ENCODE results near the gene GRID2IP.

GRID2IP gene

DNA sequence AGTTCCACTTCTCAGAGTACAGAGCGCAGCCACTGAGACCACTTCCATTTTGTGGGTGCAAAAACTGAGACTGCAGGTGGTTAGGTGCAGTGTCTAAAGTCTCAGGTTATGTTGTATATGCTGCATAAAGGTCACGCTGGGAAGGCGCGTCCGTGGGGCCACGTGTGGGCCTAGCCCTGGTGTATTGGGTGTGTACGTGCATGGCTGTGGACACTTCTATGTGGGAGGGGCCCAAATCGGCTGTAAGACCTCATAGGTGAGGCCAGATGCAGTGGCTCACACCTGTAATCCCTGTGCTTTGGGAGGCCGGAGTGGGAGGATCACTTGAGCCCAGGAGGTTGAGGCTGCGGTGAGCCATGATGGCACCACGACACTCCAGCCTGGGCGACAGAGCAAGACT is 37.7 kb downstream of the GRID2IP start:
- TF ChIP-seq, protein P1, sequence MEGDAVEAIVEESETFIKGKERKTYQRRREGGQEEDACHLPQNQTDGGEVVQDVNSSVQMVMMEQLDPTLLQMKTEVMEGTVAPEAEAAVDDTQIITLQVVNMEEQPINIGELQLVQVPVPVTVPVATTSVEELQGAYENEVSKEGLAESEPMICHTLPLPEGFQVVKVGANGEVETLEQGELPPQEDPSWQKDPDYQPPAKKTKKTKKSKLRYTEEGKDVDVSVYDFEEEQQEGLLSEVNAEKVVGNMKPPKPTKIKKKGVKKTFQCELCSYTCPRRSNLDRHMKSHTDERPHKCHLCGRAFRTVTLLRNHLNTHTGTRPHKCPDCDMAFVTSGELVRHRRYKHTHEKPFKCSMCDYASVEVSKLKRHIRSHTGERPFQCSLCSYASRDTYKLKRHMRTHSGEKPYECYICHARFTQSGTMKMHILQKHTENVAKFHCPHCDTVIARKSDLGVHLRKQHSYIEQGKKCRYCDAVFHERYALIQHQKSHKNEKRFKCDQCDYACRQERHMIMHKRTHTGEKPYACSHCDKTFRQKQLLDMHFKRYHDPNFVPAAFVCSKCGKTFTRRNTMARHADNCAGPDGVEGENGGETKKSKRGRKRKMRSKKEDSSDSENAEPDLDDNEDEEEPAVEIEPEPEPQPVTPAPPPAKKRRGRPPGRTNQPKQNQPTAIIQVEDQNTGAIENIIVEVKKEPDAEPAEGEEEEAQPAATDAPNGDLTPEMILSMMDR (IDR thresholded peaks at IDR 0.05; ENCODE audit: control insufficient read depth, extremely low read depth, insufficient read depth) = no peak
- no peak overlapping the region for H3K4me3 ChIP-seq (ENCODE audit: low read depth, low read length)
- no peak for DNase-seq (ENCODE audit: low read depth)

DNA sequence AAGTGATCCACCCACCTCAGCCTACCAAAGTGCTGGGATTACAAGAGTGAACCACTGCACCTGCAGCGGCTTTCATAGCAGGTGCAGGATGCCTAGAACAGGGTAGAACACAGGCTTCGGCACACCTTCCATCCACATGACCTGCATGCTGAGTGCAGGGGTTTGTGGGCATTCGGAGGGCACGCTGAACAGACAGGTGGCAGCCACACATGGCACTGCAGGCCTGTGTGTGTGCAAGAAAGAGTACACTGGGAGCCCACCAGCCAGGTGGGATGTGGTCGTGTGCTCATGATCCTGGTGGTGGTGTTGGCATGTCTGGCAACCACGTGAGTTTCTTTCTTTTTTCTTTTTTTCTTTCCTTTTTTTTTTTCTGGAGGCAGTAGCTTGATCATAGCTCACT is 38.4 kb downstream of the GRID2IP start:
- no peak for DNase-seq (ENCODE audit: low read depth)
- TF ChIP-seq, protein P1 (IDR thresholded peaks at IDR 0.05; ENCODE audit: control insufficient read depth, extremely low read depth, insufficient read depth) = no peak
- H3K4me3 ChIP-seq (ENCODE audit: low read depth, low read length) = no peak overlapping the region

DNA sequence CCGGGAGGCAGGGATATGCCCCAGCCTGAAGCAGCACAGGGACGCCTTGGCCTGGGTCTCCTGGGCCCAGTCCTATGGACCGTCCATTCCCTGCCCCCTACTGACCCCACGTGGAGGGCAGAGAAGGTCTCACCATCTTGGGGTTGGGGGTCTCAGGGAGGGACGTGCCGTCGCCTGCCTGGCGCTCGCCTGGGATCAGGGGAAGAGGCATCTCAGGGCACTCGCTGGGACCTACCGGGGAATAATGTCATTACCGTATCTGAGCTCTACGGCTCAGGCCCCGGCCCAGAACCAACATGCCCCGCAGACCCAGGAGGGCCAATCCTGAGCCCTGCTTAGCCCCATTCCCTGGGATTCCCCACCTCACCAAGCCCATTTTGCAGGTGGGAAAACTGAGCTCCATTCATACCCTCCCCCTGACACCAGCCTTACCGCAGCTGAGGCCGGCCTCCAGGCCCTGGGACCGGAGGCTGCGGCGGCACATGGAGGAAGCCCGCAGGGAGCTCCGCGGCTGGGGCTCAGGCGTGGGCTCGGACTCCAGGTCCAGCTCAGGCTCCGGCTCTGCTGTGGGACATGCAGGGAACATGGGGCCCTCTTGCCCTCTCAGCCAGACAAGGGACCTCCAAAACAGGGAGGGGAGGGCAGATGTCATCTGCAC is 40.7 kb downstream of the GRID2IP start:
- no peak for DNase-seq (ENCODE audit: low read depth)
- H3K4me3 ChIP-seq (ENCODE audit: low read depth, low read length) = no peak overlapping the region
- TF ChIP-seq, protein P1 (IDR thresholded peaks at IDR 0.05; ENCODE audit: control insufficient read depth, extremely low read depth, insufficient read depth) = no peak

DNA sequence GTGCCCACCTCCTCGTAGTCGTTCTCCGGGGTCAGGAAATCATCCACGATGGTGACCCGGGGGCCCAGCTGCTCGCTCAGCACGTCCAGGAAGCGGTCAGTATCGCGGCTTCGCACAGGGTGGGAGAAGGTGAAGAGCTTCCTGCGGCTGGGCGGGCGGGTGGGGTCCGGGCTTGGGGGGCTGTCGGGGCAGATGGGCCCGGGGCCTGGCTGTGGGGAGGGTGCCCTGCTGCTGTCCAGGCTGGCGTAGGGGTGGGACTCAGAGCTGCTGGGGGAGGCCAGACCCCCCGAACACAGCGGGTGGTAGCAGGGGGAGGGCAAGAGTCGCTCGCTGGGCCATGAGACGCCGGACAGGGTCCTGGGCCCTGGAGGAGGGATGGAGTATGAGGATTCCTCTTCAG is 42.3 kb downstream of the GRID2IP start:
- TF ChIP-seq, protein P1 (IDR thresholded peaks at IDR 0.05; ENCODE audit: control insufficient read depth, extremely low read depth, insufficient read depth) = no peak
- DNase-seq (ENCODE audit: low read depth) = no peak
- no peak overlapping the region for H3K4me3 ChIP-seq (ENCODE audit: low read depth, low read length)

DNA sequence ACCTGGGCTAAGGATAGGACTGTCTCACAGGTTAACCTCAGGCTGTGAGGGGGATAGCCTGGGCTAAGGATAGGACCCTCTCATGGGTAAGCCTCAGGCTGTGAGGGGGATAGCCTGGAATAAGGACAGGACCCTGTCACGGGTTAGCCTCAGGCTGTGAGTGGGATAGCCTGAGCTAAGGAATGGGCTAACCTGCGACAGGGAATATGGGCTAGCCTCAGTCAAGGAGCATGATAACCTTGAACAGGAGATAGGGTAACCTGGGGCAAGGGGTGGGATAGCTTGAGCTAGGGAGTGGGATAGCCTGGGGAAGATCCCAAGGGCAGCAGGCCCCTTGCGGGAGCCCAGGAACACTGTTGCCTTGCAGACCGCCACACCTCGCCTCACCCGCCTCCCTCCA is 42.7 kb downstream of the GRID2IP start:
- no peak for DNase-seq (ENCODE audit: low read depth)

DNA sequence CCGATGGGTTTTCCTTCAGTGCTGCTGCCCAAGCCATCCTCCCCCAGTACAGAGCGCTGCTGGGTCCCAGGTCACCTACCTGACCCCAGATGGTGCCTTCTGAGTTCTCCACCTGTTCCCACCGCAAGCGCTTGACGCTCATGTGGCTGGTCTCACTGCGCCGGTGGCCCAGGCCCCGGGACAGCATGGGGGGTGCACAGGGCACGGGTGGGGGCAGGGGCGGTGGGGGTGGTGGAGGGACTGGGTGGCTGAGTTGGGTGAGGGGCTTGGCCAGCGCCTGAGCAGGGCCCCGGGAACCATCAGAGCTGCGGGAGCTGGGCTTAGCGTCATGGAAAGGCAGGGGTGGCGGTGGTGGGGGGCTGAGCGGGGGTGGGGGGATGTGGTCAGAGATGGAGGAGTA is 43.4 kb downstream of the GRID2IP start:
- TF ChIP-seq, protein P1 (IDR thresholded peaks at IDR 0.05; ENCODE audit: control insufficient read depth, extremely low read depth, insufficient read depth) = no peak
- DNase-seq (ENCODE audit: low read depth) = no peak
- no peak overlapping the region for H3K4me3 ChIP-seq (ENCODE audit: low read depth, low read length)

More for the DNA sequence above, 42.7 kb downstream of the GRID2IP start:
- no peak overlapping the region for H3K4me3 ChIP-seq (ENCODE audit: low read depth, low read length)
- TF ChIP-seq, protein P1 (IDR thresholded peaks at IDR 0.05; ENCODE audit: control insufficient read depth, extremely low read depth, insufficient read depth) = no peak

Measured in LNCaP clone FGC (cell line).